ENCODE results near the gene EVX1. TPM values are rescaled to one million over a fixed set of nuclear protein-coding genes. Genes with fewer than 3 reads are reported as not detected.
A peak's percentile ranks its signal among the peaks of the same experiment; 100 is the strongest.

Gene EVX1
- total and polyA plus RNA-seq, 2 donors from 2014 or later: 0.62 TPM; not detected in 1

GRCh38 chr7:27211084-27211446 lies 31.5 kb upstream of the EVX1 start:
- TF ChIP-seq CTCF (IDR thresholded peaks at IDR 0.05; ENCODE audit: borderline replicate concordance, extremely low read depth, insufficient read depth): no peak
- FAIRE-seq (no peak), DNase-seq (no peak)
- H3K9ac ChIP-seq (ENCODE audit: low read length in 3 of 3): no peak overlapping the region
- no peak overlapping the region for H3K27ac ChIP-seq (ENCODE audit: low read depth in 2 of 2, low read length in 2 of 2)
- no peaks in the 10 kb centered on the region for H3K36me3 ChIP-seq (ENCODE audit: control insufficient read depth in 2 of 3, insufficient read depth in 3 of 3, low read length in 3 of 3)
- intact Hi-C loops (cut with DNase I): no loop called here
- H3K9me3 ChIP-seq (ENCODE audit: control insufficient read depth in 2 of 3, insufficient read depth in 1 of 3, low read length in 3 of 3): no peaks in the 10 kb centered on the region
- H3K4me1 ChIP-seq (ENCODE audit: control insufficient read depth in 2 of 3, insufficient read depth in 2 of 3, low read depth in 1 of 3, low read length in 3 of 3): peaks cover 0 to 6% (median 0%) of the 10 kb centered on the region in 3 donors
- H3K27me3 ChIP-seq (ENCODE audit: control insufficient read depth, insufficient read depth, low read length): peaks cover 75% of the 10 kb centered on the region
- peak overlapping the region in 1 of 3 donors; percentile 32 for H3K4me3 ChIP-seq (ENCODE audit: low read length in 3 of 3)

- peak in 1 of 5 donors; percentile 39 for DNase-seq
- no peaks in the 10 kb centered on the region for H3K9me3 ChIP-seq (ENCODE audit: control insufficient read depth in 2 of 3, insufficient read depth in 1 of 3, low read length in 3 of 3)
- H3K4me3 ChIP-seq (ENCODE audit: low read length in 3 of 3): no peak overlapping the region
- peaks cover 0 to 6% (median 0%) of the 10 kb centered on the region in 3 donors for H3K4me1 ChIP-seq (ENCODE audit: control insufficient read depth in 2 of 3, insufficient read depth in 2 of 3, low read depth in 1 of 3, low read length in 3 of 3)
- no peak overlapping the region for H3K27ac ChIP-seq (ENCODE audit: low read depth in 2 of 2, low read length in 2 of 2)
- FAIRE-seq: no peak
- no peaks in the 10 kb centered on the region for H3K36me3 ChIP-seq (ENCODE audit: control insufficient read depth in 2 of 3, insufficient read depth in 3 of 3, low read length in 3 of 3)
- H3K27me3 ChIP-seq (ENCODE audit: control insufficient read depth, insufficient read depth, low read length): peaks cover 70% of the 10 kb centered on the region
- intact Hi-C loops (cut with DNase I): no loop called here
- TF ChIP-seq CTCF (IDR thresholded peaks at IDR 0.05; ENCODE audit: borderline replicate concordance, extremely low read depth, insufficient read depth): no peak
- no peak overlapping the region for H3K9ac ChIP-seq (ENCODE audit: low read length in 3 of 3)
Observed at GRCh38 chr7:27211764-27212204, 30.8 kb upstream of the EVX1 start.

- Histone ChIP-seq H3K4me3 (ENCODE audit: low read length in 3 of 3) (no peak overlapping the region), H3K27ac (ENCODE audit: low read depth in 2 of 2, low read length in 2 of 2) (no peak overlapping the region), H3K36me3 (ENCODE audit: control insufficient read depth in 2 of 3, insufficient read depth in 3 of 3, low read length in 3 of 3) (no peaks in the 10 kb centered on the region), H3K9me3 (ENCODE audit: control insufficient read depth in 2 of 3, insufficient read depth in 1 of 3, low read length in 3 of 3) (no peaks in the 10 kb centered on the region), H3K9ac (ENCODE audit: low read length in 3 of 3) (no peak overlapping the region), H3K27me3 (ENCODE audit: control insufficient read depth, insufficient read depth, low read length) (peaks cover 66% of the 10 kb centered on the region), H3K4me1 (ENCODE audit: control insufficient read depth in 2 of 3, insufficient read depth in 2 of 3, low read depth in 1 of 3, low read length in 3 of 3) (peaks cover 0 to 6% (median 0%) of the 10 kb centered on the region in 3 donors)
- intact Hi-C loops (cut with DNase I): no loop called here
- DNase-seq (peak in 3 of 5 donors; percentile 31 to 44 (median 34)), FAIRE-seq (no peak)
- TF ChIP-seq CTCF (IDR thresholded peaks at IDR 0.05; ENCODE audit: borderline replicate concordance, extremely low read depth, insufficient read depth): no peak
Observed at GRCh38 chr7:27212497-27213432, 29.8 kb upstream of the EVX1 start.
